CD4-positive, alpha-beta memory T cell (primary cell): Measurements from ENCODE around the gene CELF4. TPM values are rescaled to one million over a fixed set of nuclear protein-coding genes. Genes with fewer than 3 reads are reported as not detected.
A peak's percentile ranks its signal among the peaks of the same experiment; 100 is the strongest.

Experiments used
- CTCF ChIA-PET: fragments of 350-600 bp; sonication (Branson Sonifier 250); formaldehyde crosslinking; loops from one replicate; lab custom pipeline; 2021; ENCODE audit warnings: inconsistent platforms; ENCODE audit not compliant: partially characterized antibody; lab: Charles Lee
- POLR2A ChIA-PET: fragments of 350-600 bp; sonication (Branson Sonifier 250); formaldehyde crosslinking; loops from one replicate; lab custom pipeline; 2021; ENCODE audit not compliant: partially characterized antibody; lab: Charles Lee
- DNase-seq, 5 donors: peaks; one replicate each; pipeline versions ENCODE4 v3.0.0 to v3.0.0-alpha.2; 2020 to 2022; ENCODE audit warnings: mixed read lengths in 1 of 5
- H3K27ac ChIP-seq: one replicate; pipeline ENCODE4 v1.7.0; 2013; ENCODE audit warnings: low read depth, low read length
- H3K27me3 ChIP-seq: 2 replicates; pipeline ENCODE4 v1.7.0; 2013; ENCODE audit warnings: mild to moderate bottlenecking, low read length, moderate library complexity; ENCODE audit not compliant: insufficient read depth
- H3K36me3 ChIP-seq: 2 replicates; pipeline ENCODE4 v1.7.0; 2013; ENCODE audit warnings: mild to moderate bottlenecking, low read length, moderate library complexity; ENCODE audit not compliant: insufficient read depth
- H3K4me1 ChIP-seq: 2 replicates; pipeline ENCODE4 v1.7.0; 2013; ENCODE audit warnings: mild to moderate bottlenecking, low read length, moderate library complexity; ENCODE audit not compliant: insufficient read depth
- H3K4me3 ChIP-seq, 2 donors: one replicate each; pipeline ENCODE4 v1.7.0; 2013; ENCODE audit warnings: low read length in 2 of 2, mild to moderate bottlenecking in 1 of 2
- H3K9me3 ChIP-seq, 2 donors: one replicate each; pipeline ENCODE4 v1.7.0; 2013; ENCODE audit warnings: low read length in 2 of 2, control low read depth in 1 of 2; ENCODE audit not compliant: control insufficient read depth in 1 of 2
- H3K27ac Mint-ChIP-seq, 7 donors: one replicate each; pipeline ENCODE4 v1.8.0; 2020 to 2021; ENCODE audit warnings: mixed read lengths in 7 of 7, mild to moderate bottlenecking in 6 of 7, inconsistent platforms in 3 of 7, moderate library complexity in 3 of 7
- H3K27me3 Mint-ChIP-seq, 2 donors: one replicate each; pipeline ENCODE4 v1.8.0; 2020 to 2021; ENCODE audit warnings: mixed read lengths in 2 of 2
- H3K36me3 Mint-ChIP-seq, 2 donors: one replicate each; pipeline ENCODE4 v1.8.0; 2020 to 2021; ENCODE audit warnings: mixed read lengths in 2 of 2, inconsistent platforms in 1 of 2, mild to moderate bottlenecking in 1 of 2
- H3K4me1 Mint-ChIP-seq, 4 donors: one replicate each; pipeline ENCODE4 v1.8.0; 2020 to 2021; ENCODE audit warnings: mixed read lengths in 4 of 4, mild to moderate bottlenecking in 1 of 4
- H3K4me3 Mint-ChIP-seq, 8 donors: one replicate each; pipeline ENCODE4 v1.8.0; 2020 to 2021; ENCODE audit warnings: mixed read lengths in 8 of 8, mild to moderate bottlenecking in 7 of 8, moderate library complexity in 6 of 8, inconsistent platforms in 3 of 8
- H3K9me3 Mint-ChIP-seq, 8 donors: one replicate each; pipeline ENCODE4 v1.8.0; 2020 to 2021; ENCODE audit warnings: mixed read lengths in 8 of 8, mild to moderate bottlenecking in 5 of 8, inconsistent platforms in 3 of 8, moderate library complexity in 1 of 8
- intact Hi-C: fragments of 100-400 bp; cut with micrococcal nuclease; formaldehyde crosslinking; loops from one replicate; pipeline ENCODE4 v1.15.1; 2023
- polyA plus RNA-seq, 2 donors: library from polyadenylated mRNA; unstranded; fragments of 300-500 nt; fragmentation: Illumina TruSeq; gene quantifications; one replicate each; pipeline ENCODE4 v1.2.3, GENCODE V29; 2021
- total RNA-seq, 2 experiments: library from RNA; stranded (reverse); gene quantifications; one replicate each; pipeline ENCODE4 v1.2.3, GENCODE V29; 2021

Gene CELF4
- total and polyA plus RNA-seq, 4 experiments from 2014 or later: 0.23 TPM; not detected in 3

DNA sequence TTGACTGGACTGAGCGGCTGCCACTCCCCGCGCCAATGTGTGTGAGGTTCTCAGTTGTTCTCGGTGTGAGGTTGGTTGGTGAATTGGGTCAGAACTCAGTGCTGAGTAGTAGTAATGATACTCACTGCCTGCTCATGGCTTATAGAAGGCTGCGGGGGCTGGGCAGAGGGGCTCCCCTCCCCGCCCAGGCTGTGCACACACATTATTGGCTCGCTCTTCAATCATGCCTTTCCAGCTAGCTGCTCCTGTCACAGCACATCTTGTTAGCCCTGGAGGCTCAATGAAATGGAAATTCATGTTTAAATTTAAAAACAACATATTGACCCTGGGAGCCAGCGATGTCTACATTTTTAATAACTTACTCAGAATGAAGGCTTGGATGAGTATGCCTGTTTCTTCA lies 152.8 kb downstream of the CELF4 start:
- Mint-ChIP-seq H3K27me3 (peaks cover 1 to 4% of the 10 kb centered on the region in 2 donors), H3K4me1 (no peaks in the 10 kb centered on the region), H3K36me3 (no peaks in the 10 kb centered on the region), H3K9me3 (peaks cover 0 to 1% (median 0%) of the 10 kb centered on the region in 8 donors), H3K4me3 (no peak overlapping the region), H3K27ac (no peak overlapping the region)
- intact Hi-C loops: no loop called here
- Histone ChIP-seq H3K27ac (no peak overlapping the region), H3K4me1 (no peaks in the 10 kb centered on the region), H3K27me3 (no peaks in the 10 kb centered on the region), H3K4me3 (no peak overlapping the region), H3K9me3 (no peaks in the 10 kb centered on the region), H3K36me3 (no peaks in the 10 kb centered on the region)
- CTCF ChIA-PET: no interaction called here
- POLR2A ChIA-PET: no interaction called here
- no peak for DNase-seq

DNA sequence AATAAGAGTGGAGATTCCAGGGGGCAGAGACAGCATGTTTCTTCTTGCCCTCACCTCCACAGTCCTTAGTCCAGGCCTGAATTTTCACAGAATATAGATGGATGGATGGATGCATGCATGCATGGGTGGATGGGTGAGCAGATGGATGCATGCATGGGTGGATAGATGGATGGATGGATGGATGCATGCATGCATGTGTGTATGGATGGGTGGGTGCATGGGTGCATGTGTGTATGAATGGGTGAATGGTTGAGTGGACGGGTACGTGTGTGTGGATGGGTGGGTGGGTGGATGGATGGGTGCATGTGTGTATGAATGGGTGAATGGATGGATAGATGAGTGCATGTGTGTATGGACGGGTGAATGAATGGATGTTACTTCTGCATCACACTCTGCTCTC lies 153.3 kb downstream of the CELF4 start:
- POLR2A ChIA-PET: no interaction called here
- CTCF ChIA-PET: no interaction called here
- Histone ChIP-seq H3K4me3 (no peak overlapping the region), H3K36me3 (no peaks in the 10 kb centered on the region), H3K4me1 (no peaks in the 10 kb centered on the region), H3K27ac (no peak overlapping the region), H3K9me3 (no peaks in the 10 kb centered on the region), H3K27me3 (no peaks in the 10 kb centered on the region)
- H3K27me3 Mint-ChIP-seq: peaks cover 1 to 4% of the 10 kb centered on the region in 2 donors
- no peaks in the 10 kb centered on the region for H3K36me3 Mint-ChIP-seq
- H3K4me1 Mint-ChIP-seq: no peaks in the 10 kb centered on the region
- intact Hi-C loops: no loop called here
- H3K27ac Mint-ChIP-seq: no peak overlapping the region
- DNase-seq: no peak
- H3K4me3 Mint-ChIP-seq: no peak overlapping the region
- H3K9me3 Mint-ChIP-seq: peaks cover 0 to 1% (median 0%) of the 10 kb centered on the region in 8 donors

DNA sequence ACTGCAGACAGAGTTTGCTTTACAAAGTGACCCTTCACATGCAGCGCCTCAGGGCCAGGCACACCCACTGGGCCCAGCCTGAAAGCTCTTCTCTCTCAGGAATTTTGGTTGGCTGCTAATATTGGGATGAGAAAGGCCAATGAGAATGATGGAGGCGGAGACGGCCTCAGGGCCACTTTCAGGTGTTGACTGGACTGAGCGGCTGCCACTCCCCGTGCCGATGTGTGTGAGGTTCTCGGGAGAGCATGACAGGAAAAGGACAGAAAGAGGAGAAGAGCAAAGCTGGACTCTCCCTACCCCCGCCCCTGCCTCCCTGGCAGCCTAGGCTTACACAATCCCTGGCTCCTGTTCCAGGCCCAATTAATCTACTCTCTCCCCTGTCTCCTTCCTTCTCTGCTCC lies 155.7 kb downstream of the CELF4 start:
- ChIA-PET POLR2A (no interaction called here), CTCF (no interaction called here)
- no peaks in the 10 kb centered on the region for H3K36me3 ChIP-seq
- Mint-ChIP-seq H3K4me3 (no peak overlapping the region), H3K9me3 (peaks cover 0 to 1% (median 0%) of the 10 kb centered on the region in 8 donors), H3K36me3 (no peaks in the 10 kb centered on the region), H3K4me1 (no peaks in the 10 kb centered on the region), H3K27me3 (no peaks in the 10 kb centered on the region), H3K27ac (no peak overlapping the region)
- intact Hi-C loops: no loop called here
- no peak overlapping the region for H3K4me3 ChIP-seq
- H3K27me3 ChIP-seq: no peaks in the 10 kb centered on the region
- no peak for DNase-seq
- no peak overlapping the region for H3K27ac ChIP-seq
- no peaks in the 10 kb centered on the region for H3K9me3 ChIP-seq
- no peaks in the 10 kb centered on the region for H3K4me1 ChIP-seq

DNA sequence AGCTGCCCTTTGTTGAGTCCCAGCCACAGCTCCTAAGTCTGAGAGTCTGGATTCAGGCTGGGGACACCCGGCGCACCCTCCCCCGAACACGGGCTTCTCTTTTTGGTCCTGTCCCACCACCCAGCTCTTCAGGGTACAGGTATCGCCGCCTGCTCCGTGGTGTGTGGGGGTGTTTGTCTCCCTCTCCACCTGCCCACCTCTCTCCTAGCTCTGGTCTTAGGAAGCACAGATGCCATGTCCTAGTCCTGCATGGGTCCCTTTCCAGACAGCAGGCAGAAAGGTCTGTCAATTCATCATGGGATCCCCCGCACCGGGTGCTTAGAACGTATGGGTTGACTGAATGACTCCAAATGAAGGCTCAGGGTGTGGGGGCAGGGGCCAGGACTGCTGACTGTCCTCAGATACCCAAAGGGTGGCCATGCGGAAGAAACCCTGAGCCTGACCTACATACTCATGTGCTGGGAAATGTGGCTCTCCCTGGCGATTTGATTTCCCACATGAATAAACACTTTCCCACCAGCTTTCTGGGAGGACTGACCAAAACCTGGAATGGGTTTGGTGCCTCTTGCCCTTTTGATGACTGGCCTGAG lies 156.8 kb downstream of the CELF4 start:
- Histone ChIP-seq H3K4me3 (no peak overlapping the region), H3K9me3 (no peaks in the 10 kb centered on the region), H3K27ac (no peak overlapping the region), H3K36me3 (no peaks in the 10 kb centered on the region), H3K27me3 (no peaks in the 10 kb centered on the region), H3K4me1 (no peaks in the 10 kb centered on the region)
- no peak for DNase-seq
- Mint-ChIP-seq H3K27ac (no peak overlapping the region), H3K4me1 (no peaks in the 10 kb centered on the region), H3K9me3 (peaks cover 0 to 1% (median 0%) of the 10 kb centered on the region in 8 donors), H3K27me3 (no peaks in the 10 kb centered on the region), H3K36me3 (no peaks in the 10 kb centered on the region), H3K4me3 (no peak overlapping the region)
- ChIA-PET CTCF (no interaction called here), POLR2A (no interaction called here)
- intact Hi-C loops: no loop called here

DNA sequence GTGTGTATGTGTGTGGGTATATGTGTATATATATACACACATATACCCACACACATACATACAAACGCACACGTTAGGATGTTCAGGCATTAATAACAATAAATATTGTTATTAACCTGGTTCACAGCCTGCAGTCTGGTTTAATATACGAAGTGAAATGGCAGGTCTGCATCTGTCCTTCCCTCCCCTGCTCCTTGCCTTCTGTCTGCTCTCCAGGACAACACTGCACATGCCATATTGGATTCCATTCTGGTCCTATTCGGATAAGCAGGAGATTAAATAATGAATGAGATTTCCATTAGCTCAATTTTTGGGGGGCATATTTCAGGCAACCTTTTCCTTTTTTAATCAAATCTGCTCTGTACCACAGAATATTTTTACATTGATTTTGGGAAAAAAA lies 158.0 kb downstream of the CELF4 start:
- Mint-ChIP-seq H3K4me1 (no peaks in the 10 kb centered on the region), H3K27ac (no peak overlapping the region), H3K36me3 (no peaks in the 10 kb centered on the region), H3K4me3 (no peak overlapping the region), H3K9me3 (peaks cover 0 to 1% (median 0%) of the 10 kb centered on the region in 8 donors), H3K27me3 (no peaks in the 10 kb centered on the region)
- Histone ChIP-seq H3K9me3 (no peaks in the 10 kb centered on the region), H3K4me3 (no peak overlapping the region), H3K27ac (no peak overlapping the region), H3K4me1 (no peaks in the 10 kb centered on the region), H3K36me3 (no peaks in the 10 kb centered on the region), H3K27me3 (no peaks in the 10 kb centered on the region)
- ChIA-PET POLR2A (no interaction called here), CTCF (no interaction called here)
- DNase-seq: no peak
- intact Hi-C loops: no loop called here

DNA sequence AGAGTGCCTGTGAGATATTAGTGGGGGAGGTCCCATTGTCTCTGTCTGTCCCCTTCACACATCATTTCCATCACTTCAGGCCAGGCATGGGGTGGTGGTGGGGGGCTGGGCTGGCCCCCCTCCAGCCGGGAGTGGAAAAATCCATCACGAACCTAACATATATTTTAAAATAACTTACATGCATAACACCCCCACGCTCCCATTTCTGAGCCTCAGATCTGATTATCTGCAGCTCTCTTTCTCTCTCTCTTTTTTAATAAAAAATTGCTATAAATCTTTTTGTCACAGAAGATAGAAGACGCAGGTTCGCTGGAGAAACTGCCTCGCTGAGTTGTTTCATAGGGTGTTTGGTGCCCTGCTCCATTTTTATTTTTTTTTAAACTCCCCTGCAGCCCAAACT lies 159.8 kb downstream of the CELF4 start:
- H3K4me1 Mint-ChIP-seq: no peaks in the 10 kb centered on the region
- no peaks in the 10 kb centered on the region for H3K9me3 Mint-ChIP-seq
- no peaks in the 10 kb centered on the region for H3K27me3 Mint-ChIP-seq
- no peak for DNase-seq
- intact Hi-C loops: no loop called here
- Histone ChIP-seq H3K4me3 (no peak overlapping the region), H3K27ac (no peak overlapping the region), H3K27me3 (no peaks in the 10 kb centered on the region), H3K9me3 (no peaks in the 10 kb centered on the region), H3K36me3 (no peaks in the 10 kb centered on the region), H3K4me1 (no peaks in the 10 kb centered on the region)
- H3K4me3 Mint-ChIP-seq: no peak overlapping the region
- H3K36me3 Mint-ChIP-seq: no peaks in the 10 kb centered on the region
- no peak overlapping the region for H3K27ac Mint-ChIP-seq
- ChIA-PET POLR2A (no interaction called here), CTCF (no interaction called here)

DNA sequence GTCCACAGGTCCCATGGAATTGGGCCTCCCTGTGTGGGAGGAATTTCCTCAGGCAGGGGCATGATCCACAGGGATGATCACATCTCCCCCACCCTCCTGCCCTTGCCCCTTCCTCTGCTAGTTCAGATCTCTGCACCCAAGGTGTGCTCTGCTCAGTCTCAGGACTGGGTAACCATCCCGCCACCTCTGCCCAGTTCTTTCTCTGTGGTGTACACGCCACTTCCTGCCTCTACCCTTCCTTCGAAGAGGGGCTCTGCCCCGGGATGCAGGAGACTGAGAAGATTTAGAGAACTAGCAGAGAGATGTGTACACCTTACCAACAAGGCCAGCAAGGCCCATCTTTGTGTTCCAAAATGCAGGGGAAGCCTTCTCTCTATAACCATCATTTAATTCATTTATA lies 160.4 kb downstream of the CELF4 start:
- no peaks in the 10 kb centered on the region for H3K4me1 ChIP-seq
- Mint-ChIP-seq H3K4me3 (no peak overlapping the region), H3K9me3 (no peaks in the 10 kb centered on the region), H3K36me3 (no peaks in the 10 kb centered on the region), H3K27me3 (no peaks in the 10 kb centered on the region), H3K27ac (peak overlapping the region in 1 of 7 donors; percentile 2), H3K4me1 (no peaks in the 10 kb centered on the region)
- no peak for DNase-seq
- no peaks in the 10 kb centered on the region for H3K27me3 ChIP-seq
- no peaks in the 10 kb centered on the region for H3K36me3 ChIP-seq
- no peaks in the 10 kb centered on the region for H3K9me3 ChIP-seq
- no peak overlapping the region for H3K27ac ChIP-seq
- no peak overlapping the region for H3K4me3 ChIP-seq
- ChIA-PET POLR2A (no interaction called here), CTCF (no interaction called here)
- intact Hi-C loops: no loop called here

DNA sequence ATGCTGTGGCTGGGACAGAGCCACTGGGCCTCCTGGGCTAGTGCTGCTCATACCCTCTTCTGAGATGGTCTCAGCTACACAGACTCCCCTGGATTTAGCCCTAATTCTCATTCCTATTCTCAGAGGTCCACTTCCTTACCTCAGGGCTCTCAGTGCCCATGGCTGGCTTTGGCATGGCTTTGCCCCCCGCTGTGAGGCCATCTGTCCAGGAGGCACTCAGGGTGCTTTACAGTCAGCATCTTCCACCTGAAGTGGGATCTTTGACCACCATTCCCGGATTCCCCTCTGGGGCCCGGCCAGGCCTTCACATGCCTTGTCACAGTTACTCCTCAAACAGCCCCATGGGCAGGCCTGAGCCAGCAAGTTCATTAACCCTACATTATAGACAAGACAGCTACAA lies 161.8 kb downstream of the CELF4 start:
- Mint-ChIP-seq H3K27me3 (no peaks in the 10 kb centered on the region), H3K4me3 (no peak overlapping the region), H3K27ac (no peak overlapping the region), H3K9me3 (no peaks in the 10 kb centered on the region), H3K36me3 (no peaks in the 10 kb centered on the region), H3K4me1 (no peaks in the 10 kb centered on the region)
- intact Hi-C loops: no loop called here
- CTCF ChIA-PET: no interaction called here
- POLR2A ChIA-PET: no interaction called here
- Histone ChIP-seq H3K9me3 (no peaks in the 10 kb centered on the region), H3K36me3 (no peaks in the 10 kb centered on the region), H3K4me1 (no peaks in the 10 kb centered on the region), H3K4me3 (no peak overlapping the region), H3K27ac (no peak overlapping the region), H3K27me3 (no peaks in the 10 kb centered on the region)
- no peak for DNase-seq
